Adrenal gland (tissue), 19 donors: Measurements from ENCODE around the gene FPR2. TPM values are rescaled to one million over a fixed set of nuclear protein-coding genes. Genes with fewer than 3 reads are reported as not detected.
A peak's percentile ranks its signal among the peaks of the same experiment; 100 is the strongest.

Source experiments
- DNase-seq, 7 donors: peaks; one replicate each; pipeline ENCODE4 v3.0.0-alpha.2; 2019 to 2020
- H3K27ac ChIP-seq, 5 donors: fragments of 200-600 bp; sonication (generic) in 4 of 5; 1 replicate in 3 of 5; 2 replicates in 2 of 5; pipeline versions ENCODE4 v1.5.1 to v1.8.0; 2016 to 2020; ENCODE audit warnings: mild to moderate bottlenecking in 1 of 5
- H3K27me3 ChIP-seq: fragments of 200-600 bp; 2 replicates; pipeline ENCODE4 v1.8.0; 2021
- H3K36me3 ChIP-seq, 2 donors: fragments of 200-600 bp; replicated peaks in 1 of 2; 1 replicate in 1 of 2; 2 replicates in 1 of 2; pipeline versions ENCODE4 v1.5.1 to v1.8.0; 2018 to 2022
- H3K4me1 ChIP-seq, 2 donors: fragments of 200-600 bp; replicated peaks in 1 of 2; 1 replicate in 1 of 2; 2 replicates in 1 of 2; pipeline versions ENCODE4 v1.5.1 to v1.8.0; 2018 to 2021
- H3K4me3 ChIP-seq, 4 donors: fragments of 200-600 bp; sonication (generic) in 3 of 4; one replicate each; pipeline ENCODE4 v1.5.1; 2016 to 2018
- H3K9me3 ChIP-seq, 3 donors: fragments of 200-600 bp; sonication (generic) in 1 of 3; replicated peaks in 1 of 3; 1 replicate in 2 of 3; 2 replicates in 1 of 3; pipeline versions ENCODE4 v1.5.1 to v1.8.0; 2016 to 2021
- POLR2A ChIP-seq, 2 donors: fragments of 450-650 bp; IDR thresholded peaks; one replicate each; pipeline ENCODE4 v1.6.1; 2017; ENCODE audit warnings: antibody characterized with exemption in 2 of 2, mild to moderate bottlenecking in 2 of 2, moderate library complexity in 1 of 2
- WGBS, 4 donors: extraction: QIAGEN DNeasy Blood & Tissue Kit in 2 of 4; methylation state at CpG; one replicate each; pipeline versions ENCODE4 v1.1.5 to v1.1.7; 2013 to 2017; 5-methylcytosine and 5-hydroxymethylcytosine counted together
- intact Hi-C, 2 donors: fragments of 100-400 bp; cut with DNase I; formaldehyde crosslinking; loops; one replicate each; pipeline versions ENCODE4 v1.14.1 to v1.15.0; 2022 to 2023
- long read RNA-seq, 10 donors: library from polyadenylated mRNA in 3 of 10; unstranded in 2 of 10; stranded (forward) in 1 of 10; transcript quantifications; one replicate each; pipeline ENCODE4 v2.0.0 and lab custom pipeline, GENCODE V29; 2021 to 2026
- polyA plus RNA-seq, 3 donors: library from polyadenylated mRNA; stranded (reverse); fragments of 200-250 nt in 2 of 3; fragments of 350-450 nt in 1 of 3; fragmentation: Illumina TruSeq in 1 of 3; extraction: RNeasy Lipid Tissue Mini Kit (QIAGEN cat#74804) in 1 of 3; gene quantifications; one replicate each; pipeline ENCODE4 v1.2.3, GENCODE V29; 2013 to 2014
- total RNA-seq, 9 donors: library from RNA; depleted of rRNA in 4 of 9; stranded (reverse); fragments of >200 nt in 4 of 9; fragments of 120-200 nt in 1 of 9; fragmentation: NEBNext Ultra II Directional in 1 of 9; extraction: Animal tissue kit (Norgen Biotek cat#: 25700) in 1 of 9; gene quantifications; one replicate each; pipeline versions ENCODE4 v1.1.0 to v1.2.4, GENCODE V29; 2013 to 2023
- TF ChIP-seq, protein P1 (sequence below), 6 experiments: fragments of 450-650 bp in 4 of 6; fragments of 200-600 bp in 2 of 6; sonication (generic) in 1 of 6; IDR thresholded peaks; 1 replicate in 5 of 6; 2 replicates in 1 of 6; pipeline versions ENCODE4 v1.5.1 to v1.8.0; 2016 to 2021; ENCODE audit warnings: antibody characterized with exemption in 6 of 6, mild to moderate bottlenecking in 2 of 6, moderate library complexity in 1 of 6
- donor health status: healthy with polysubstance abuse.
- donor health status: Bipolar disorder and iron deficiency.
- donor health status: DM: yes; HTN: yes; CAD: no.
- donor health status: DM: no; HTN: no; CAD: no.
- donor health status: DM: no; HTN: no; CAD: no.
- donor health status: DM: yes; HTN: yes; CAD: no.

FPR2 gene, protein sequence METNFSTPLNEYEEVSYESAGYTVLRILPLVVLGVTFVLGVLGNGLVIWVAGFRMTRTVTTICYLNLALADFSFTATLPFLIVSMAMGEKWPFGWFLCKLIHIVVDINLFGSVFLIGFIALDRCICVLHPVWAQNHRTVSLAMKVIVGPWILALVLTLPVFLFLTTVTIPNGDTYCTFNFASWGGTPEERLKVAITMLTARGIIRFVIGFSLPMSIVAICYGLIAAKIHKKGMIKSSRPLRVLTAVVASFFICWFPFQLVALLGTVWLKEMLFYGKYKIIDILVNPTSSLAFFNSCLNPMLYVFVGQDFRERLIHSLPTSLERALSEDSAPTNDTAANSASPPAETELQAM
- total RNA-seq: 1 to 10 TPM in 6 of 9 donors, under 1 TPM in 2, not detected in 1; 0.28 to 5.5 (median 2.8) TPM
- polyA plus RNA-seq: under 1 TPM; 0.24 to 0.97 (median 0.27) TPM
- long read RNA-seq, donor 1: 0 reads
- long read RNA-seq, donor 2: 0 reads
- long read RNA-seq, donor 3: 0 reads
- long read RNA-seq, donor 4, partial matches to known transcripts: 0 of 1 reads
- long read RNA-seq, donor 4, other reads (novel, unspliced or antisense): 0 of 1 reads
- long read RNA-seq, donor 5, partial matches to known transcripts: 0 of 2 reads
- long read RNA-seq, donor 5, other reads (novel, unspliced or antisense): 0 of 2 reads
- long read RNA-seq, donor 6: 0 reads
- long read RNA-seq, donor 7: 0 reads
- long read RNA-seq, donor 8: 0 reads
- long read RNA-seq, donor 9: 0 reads
- long read RNA-seq, donor 10: 0 reads

DNA sequence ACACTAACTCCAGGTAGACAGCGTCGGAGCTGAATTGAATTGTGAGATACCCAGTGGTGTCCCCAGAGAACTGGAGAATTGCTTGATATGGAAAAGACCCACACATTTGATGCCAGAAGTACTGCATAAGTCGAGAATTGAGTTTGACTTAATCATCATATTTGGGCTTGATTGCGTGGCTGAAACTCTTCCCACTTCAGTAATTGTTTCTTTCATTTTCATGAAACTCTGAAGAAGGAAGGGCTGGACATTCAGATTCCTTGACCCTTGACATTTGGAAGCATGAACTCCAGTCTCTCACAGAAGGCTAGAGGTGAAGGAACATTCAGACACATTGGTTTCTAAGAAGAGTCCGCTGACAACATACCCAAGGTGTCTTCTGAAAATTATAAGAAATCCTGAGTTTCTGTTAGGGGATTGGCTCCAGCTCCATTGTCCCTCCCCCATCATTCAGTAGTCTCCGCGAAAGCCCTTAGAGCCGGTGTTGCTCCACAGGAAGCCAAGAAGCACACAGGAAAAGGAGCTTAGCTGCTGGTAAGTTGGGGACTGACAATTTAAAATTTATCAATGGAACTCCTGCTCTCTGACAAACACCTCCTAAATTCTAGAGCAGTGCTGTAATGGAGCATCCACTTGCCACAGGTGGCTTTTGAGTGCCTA, at the start of gene FPR2:
Gene FPR2, plus strand, starts transcription at position 484 of the 660 bp plus-strand sequence. CDS start 7,479 bp downstream, outside the sequence.
- Histone ChIP-seq H3K4me1 (no peaks in the 10 kb centered on the region), H3K4me3 (peak within 1 kb of the TSS in 1 of 4 donors; percentile 19), H3K36me3 (no peaks in the 10 kb centered on the region), H3K27me3 (no peaks in the 10 kb centered on the region), H3K9me3 (no peaks in the 10 kb centered on the region), H3K27ac (peak within 1 kb of the TSS in 1 of 5 donors; percentile 16)
- DNase-seq: peak in 1 of 7 donors; percentile 18
- WGBS, 4 donors: 48 to 60% (median 50%) methylated on average over 8 of the region's 8 CpGs
- no peak for TF ChIP-seq POLR2A (IDR thresholded peaks at IDR 0.05)
- TF ChIP-seq, protein P1, sequence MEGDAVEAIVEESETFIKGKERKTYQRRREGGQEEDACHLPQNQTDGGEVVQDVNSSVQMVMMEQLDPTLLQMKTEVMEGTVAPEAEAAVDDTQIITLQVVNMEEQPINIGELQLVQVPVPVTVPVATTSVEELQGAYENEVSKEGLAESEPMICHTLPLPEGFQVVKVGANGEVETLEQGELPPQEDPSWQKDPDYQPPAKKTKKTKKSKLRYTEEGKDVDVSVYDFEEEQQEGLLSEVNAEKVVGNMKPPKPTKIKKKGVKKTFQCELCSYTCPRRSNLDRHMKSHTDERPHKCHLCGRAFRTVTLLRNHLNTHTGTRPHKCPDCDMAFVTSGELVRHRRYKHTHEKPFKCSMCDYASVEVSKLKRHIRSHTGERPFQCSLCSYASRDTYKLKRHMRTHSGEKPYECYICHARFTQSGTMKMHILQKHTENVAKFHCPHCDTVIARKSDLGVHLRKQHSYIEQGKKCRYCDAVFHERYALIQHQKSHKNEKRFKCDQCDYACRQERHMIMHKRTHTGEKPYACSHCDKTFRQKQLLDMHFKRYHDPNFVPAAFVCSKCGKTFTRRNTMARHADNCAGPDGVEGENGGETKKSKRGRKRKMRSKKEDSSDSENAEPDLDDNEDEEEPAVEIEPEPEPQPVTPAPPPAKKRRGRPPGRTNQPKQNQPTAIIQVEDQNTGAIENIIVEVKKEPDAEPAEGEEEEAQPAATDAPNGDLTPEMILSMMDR (IDR thresholded peaks at IDR 0.05): no peak
- intact Hi-C loops: no loop called here

DNA sequence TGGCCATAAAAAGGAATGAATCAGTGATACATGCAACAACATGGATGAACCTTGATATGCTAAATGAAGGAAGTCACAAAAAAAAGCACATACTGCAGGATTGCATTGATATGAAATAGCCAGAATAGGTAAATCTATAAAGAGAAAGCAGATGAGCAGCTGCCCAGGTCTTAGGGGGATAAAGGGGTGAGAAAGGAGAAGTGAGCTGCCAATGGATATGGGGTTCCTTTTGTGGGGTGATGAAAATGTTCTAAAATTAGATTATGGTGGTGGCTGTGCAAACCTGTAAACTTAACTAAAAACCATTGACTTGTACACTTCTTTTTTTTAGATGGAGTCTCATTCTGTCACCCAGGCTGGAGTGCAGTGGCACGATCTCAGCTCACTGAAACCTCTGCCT, 49.3 kb upstream of the FPR2 start:
- no peak for TF ChIP-seq POLR2A (IDR thresholded peaks at IDR 0.05)
- TF ChIP-seq, protein P1 (IDR thresholded peaks at IDR 0.05): no peak
- H3K9me3 ChIP-seq: no peaks in the 10 kb centered on the region
- DNase-seq: no peak
- no peak overlapping the region for H3K27ac ChIP-seq
- H3K4me3 ChIP-seq: no peak overlapping the region
- no peaks in the 10 kb centered on the region for H3K27me3 ChIP-seq
- intact Hi-C loops: no loop called here
- peaks cover 0 to 6% of the 10 kb centered on the region in 2 donors for H3K36me3 ChIP-seq
- 68 to 81% (median 77%) methylated on average over 1 of the region's 1 CpG for WGBS, 4 donors
- H3K4me1 ChIP-seq: no peaks in the 10 kb centered on the region

DNA sequence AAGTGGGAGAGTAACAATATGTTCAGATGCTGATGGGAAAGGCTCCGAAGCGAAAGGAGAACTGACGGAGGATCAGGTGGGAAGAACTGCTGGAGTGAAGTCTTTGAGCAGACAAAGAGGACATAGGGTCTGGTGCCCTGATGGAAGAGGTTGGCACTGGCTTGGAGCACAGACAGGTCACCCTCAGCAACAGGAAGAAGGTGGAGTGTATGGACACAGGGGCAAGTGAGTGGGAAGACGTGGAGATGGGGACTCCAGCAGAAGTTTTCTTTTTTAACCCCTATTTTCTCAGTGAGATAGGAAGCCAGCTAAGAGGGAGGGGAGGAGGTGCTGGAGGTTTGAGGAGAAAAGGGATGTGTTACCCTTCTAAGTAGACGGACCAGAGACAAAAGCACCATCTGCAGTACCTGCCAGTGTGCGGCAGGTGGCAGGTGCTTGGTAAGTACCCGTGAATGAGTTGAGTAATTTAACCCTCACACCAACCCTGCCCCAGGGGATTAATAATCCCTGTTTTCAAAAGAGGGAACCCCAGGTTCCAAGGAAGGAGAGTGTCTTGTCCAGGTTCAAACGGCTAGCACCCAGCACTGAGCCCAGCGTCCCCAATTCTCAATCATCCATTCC, 48.4 kb upstream of the FPR2 start:
- no peaks in the 10 kb centered on the region for H3K9me3 ChIP-seq
- H3K36me3 ChIP-seq: no peaks in the 10 kb centered on the region
- H3K4me3 ChIP-seq: no peak overlapping the region
- WGBS, 4 donors: 34 to 42% (median 40%) methylated on average over 9 of the region's 9 CpGs
- DNase-seq: no peak
- H3K27ac ChIP-seq: no peak overlapping the region
- TF ChIP-seq, protein P1 (IDR thresholded peaks at IDR 0.05): peak in 5 of 6 experiments; percentile 12 to 40 (median 25)
- no peak for TF ChIP-seq POLR2A (IDR thresholded peaks at IDR 0.05)
- no peaks in the 10 kb centered on the region for H3K4me1 ChIP-seq
- no peaks in the 10 kb centered on the region for H3K27me3 ChIP-seq
- intact Hi-C loops: no loop called here
